ENCODE results near the gene SCUBE2.

The SCUBE2 gene

DNA sequence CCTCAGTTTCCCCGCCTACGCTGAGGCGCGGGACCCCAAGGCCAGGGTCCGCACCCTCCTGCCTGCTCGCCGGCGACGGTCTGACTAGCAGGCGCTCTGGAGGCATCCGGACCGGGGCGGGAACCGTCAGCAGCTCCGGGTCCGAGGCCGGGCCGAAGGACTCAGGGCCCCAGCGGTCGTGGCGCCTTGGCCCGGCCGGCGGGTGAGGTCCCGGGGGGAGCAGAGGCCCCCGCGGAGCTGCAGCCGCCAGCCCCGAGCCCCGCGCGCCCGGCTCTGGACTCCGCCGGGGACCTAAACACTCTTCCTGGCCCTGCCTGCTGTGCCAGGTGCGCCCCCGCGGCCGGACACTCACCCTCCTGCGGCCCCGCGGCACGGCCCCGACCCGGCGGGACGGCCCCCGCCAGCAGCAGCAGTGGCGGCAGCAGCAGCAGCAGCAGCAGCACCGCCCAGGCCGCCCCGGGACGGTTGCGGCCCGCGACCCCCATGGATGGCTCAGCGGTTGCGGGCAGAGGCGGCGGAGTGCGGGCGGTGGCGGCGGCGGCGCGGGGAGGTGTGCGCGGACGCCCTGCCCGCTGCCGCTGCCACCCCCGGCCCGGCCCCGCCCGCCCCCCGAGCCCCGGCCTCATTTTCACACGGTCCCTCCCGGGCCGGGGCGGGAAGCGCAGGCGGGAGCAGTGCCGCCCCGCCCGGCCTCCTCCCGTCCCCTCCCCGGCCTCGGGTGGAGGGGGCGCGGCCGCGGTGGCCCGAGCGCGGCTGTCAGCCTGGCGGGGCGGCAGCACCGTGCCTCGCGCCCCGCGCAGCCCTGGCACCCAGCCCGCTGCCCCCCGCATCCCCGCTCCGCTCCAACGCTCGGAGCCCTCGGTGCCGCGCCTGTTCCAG lies at the start of gene SCUBE2:
Gene SCUBE2 (minus strand): TSS at position 556 of the 879 bp plus-strand sequence. CDS start 71 bp downstream, at position 485.
- TF ChIP-seq, protein P1, sequence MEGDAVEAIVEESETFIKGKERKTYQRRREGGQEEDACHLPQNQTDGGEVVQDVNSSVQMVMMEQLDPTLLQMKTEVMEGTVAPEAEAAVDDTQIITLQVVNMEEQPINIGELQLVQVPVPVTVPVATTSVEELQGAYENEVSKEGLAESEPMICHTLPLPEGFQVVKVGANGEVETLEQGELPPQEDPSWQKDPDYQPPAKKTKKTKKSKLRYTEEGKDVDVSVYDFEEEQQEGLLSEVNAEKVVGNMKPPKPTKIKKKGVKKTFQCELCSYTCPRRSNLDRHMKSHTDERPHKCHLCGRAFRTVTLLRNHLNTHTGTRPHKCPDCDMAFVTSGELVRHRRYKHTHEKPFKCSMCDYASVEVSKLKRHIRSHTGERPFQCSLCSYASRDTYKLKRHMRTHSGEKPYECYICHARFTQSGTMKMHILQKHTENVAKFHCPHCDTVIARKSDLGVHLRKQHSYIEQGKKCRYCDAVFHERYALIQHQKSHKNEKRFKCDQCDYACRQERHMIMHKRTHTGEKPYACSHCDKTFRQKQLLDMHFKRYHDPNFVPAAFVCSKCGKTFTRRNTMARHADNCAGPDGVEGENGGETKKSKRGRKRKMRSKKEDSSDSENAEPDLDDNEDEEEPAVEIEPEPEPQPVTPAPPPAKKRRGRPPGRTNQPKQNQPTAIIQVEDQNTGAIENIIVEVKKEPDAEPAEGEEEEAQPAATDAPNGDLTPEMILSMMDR (conservative IDR thresholded peaks at IDR 0.05; ENCODE audit: low read depth): no peak
- CTCF ChIA-PET: no interaction called here
- H3K27ac ChIP-seq: no peak within 1 kb of the TSS
- no peak for DNase-seq (ENCODE audit: low spot score)
- POLR2A ChIA-PET (ENCODE audit: low non-redundant PET): no interaction called here

DNA sequence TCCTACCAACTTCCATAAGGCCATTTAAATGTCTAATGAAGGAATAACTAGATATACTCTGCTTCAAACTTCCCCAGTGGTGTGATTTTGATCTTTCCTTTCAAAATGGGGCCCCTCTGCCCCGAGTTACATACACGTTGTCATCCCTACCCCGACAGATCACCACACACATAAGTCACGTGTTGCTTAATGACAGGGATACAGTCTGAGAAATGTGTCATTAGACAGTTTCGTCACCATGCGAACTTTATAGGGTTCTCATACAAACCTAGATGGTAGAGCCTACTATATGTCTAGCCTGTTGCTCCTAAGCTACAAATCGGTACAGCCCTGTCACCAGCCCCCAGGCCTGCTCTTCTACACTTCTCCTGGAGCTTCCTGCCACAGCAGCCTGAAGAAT lies 49.8 kb upstream of the SCUBE2 start:
- TF ChIP-seq, protein P1 (conservative IDR thresholded peaks at IDR 0.05; ENCODE audit: low read depth): no peak
- ChIA-PET POLR2A (ENCODE audit: low non-redundant PET) (no interaction called here), CTCF (no interaction called here)
- DNase-seq (ENCODE audit: low spot score): no peak
- H3K27ac ChIP-seq: no peak overlapping the region

DNA sequence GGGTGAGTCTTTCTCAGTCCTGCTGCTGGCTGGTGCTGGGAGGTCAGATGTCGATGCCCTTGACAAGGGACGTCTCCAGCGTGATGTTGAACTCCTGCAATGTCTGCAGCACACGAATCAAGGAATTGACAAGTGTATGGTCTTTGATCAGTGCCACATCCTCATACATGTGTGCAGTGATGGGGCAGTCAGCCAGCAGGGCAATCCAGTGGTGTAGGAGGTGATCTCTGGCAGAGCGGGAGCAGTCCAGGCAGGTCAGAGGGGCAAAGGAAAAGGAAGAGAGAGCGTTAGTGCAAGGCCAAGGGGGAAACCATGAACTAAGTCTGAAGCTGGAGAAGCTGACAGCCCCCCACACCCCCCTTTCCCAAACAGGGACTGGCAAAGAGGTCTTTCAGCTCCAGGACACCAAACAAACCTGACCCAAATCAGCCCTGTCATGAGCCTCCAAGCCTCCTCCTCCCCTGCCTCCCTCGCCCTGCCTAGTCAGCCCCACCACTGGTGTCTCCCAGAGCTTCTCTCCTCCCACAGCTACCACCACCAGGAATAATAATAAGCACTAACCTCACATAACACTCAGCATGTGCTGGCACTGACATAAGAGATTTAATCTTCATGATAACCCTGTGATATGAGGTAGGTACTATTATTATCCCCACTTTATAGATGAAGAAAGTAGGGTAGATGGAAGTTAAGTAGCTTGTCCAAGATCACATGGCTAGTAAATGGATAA lies 48.4 kb upstream of the SCUBE2 start:
- no peak for DNase-seq (ENCODE audit: low spot score)
- POLR2A ChIA-PET (ENCODE audit: low non-redundant PET): no interaction called here
- H3K27ac ChIP-seq: peak overlapping the region; percentile 83
- CTCF ChIA-PET: no interaction called here
- TF ChIP-seq, protein P1 (conservative IDR thresholded peaks at IDR 0.05; ENCODE audit: low read depth): no peak

DNA sequence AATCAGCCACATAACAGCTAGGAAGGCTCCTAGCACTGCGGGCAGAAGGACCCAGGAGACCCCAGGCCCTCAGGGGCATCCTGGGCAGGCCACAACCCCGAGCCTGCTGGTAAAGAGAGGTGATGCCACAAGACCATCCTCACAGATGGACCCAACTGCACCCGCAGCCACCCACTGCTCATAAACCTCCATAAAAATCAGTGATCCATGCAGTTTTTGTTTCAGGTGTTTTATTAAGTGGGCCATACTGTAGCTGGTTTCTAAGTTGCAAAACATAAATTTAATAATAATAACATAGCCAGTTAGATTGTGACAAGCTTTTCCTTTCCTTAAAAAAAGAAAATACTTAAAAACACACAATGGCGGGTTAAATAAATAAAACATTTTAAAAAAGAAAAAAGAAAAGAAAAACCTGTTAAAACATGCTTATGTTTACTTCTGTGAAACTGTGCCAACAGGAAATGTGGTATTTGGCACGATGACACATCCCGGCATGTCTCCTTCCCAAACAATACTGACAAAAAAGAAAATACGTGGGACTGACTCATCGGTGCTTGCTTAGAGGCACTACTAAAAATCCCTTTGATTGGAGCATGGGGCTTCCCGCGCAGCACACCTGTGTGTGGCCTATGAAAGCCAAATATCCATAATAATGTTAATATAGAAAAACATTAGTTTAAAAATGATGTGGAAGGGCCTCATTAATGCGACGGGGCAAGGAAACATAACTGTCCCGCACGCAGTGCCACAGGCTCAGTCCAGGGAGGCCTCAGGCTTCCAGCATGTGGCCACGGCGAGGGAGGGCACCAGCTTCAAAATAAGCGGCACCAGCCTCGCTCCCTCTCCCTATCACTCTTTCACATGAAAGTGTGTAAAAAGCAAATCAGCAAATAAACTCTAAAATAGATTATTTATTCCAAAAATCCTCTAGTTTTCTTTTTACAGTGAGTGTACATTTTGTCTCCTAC lies 47.5 kb upstream of the SCUBE2 start:
- ChIA-PET CTCF (interaction anchor here (0.7 to 2.2 kb wide), 7 partner anchors 8 to 128 kb away, joined by 3 to 44 read pairs (median 5); no protein-coding TSS in a partner anchor), POLR2A (ENCODE audit: low non-redundant PET) (no interaction called here)
- TF ChIP-seq, protein P1 (conservative IDR thresholded peaks at IDR 0.05; ENCODE audit: low read depth): no peak
- peak; percentile 90 for DNase-seq (ENCODE audit: low spot score)
- H3K27ac ChIP-seq: peak overlapping the region; percentile 83

DNA sequence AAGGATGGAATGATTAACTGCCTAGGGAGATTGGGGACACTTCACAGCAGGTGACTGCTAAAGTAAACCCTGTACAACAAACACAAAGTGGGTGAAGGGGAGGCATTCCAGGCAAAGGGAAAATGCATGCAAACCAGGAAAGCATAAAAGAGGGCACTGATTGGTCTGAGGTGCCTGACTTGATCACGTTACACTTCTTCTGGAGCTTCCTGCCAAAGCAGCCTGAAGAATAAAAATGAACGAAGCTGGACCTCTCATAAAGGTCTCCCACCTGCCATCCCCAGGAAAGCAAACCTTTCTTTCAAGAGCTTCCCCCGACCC lies 46.7 kb upstream of the SCUBE2 start:
- TF ChIP-seq, protein P1 (conservative IDR thresholded peaks at IDR 0.05; ENCODE audit: low read depth): peak; percentile 48; the same call in 1 of the 2 replicates
- DNase-seq (ENCODE audit: low spot score): no peak
- CTCF ChIA-PET: interaction anchor here (0.6 to 2.2 kb wide), 18 partner anchors 9 to 305 kb away, joined by 3 to 44 read pairs (median 5); no protein-coding TSS in a partner anchor
- POLR2A ChIA-PET (ENCODE audit: low non-redundant PET): no interaction called here
- H3K27ac ChIP-seq: peak overlapping the region; percentile 83
